HFF-Myc (cell line): Measurements from ENCODE around the gene PHTF2.

Experiments
- DNase-seq: peaks from one replicate; pipeline ENCODE4 v3.0.0-alpha.2; 2011; ENCODE audit warnings: low read depth; ENCODE audit errors: extremely low read depth
- H3K4me3 ChIP-seq: replicated peaks from 2 replicates; pipeline ENCODE4 v1.5.1; 2011; ENCODE audit warnings: low read depth, mild to moderate bottlenecking, control low read depth, low read length
- CTCF ChIP-seq: IDR thresholded peaks from 2 replicates; pipeline ENCODE4 v1.5.1; 2012; ENCODE audit warnings: mild to moderate bottlenecking, low read depth, low read length, control low read depth; ENCODE audit errors: missing control alignments

Gene PHTF2

GRCh38 chr7:77910124-77910523, 111.6 kb downstream of the PHTF2 start:
- H3K4me3 ChIP-seq = no peak overlapping the region
- no peak for TF ChIP-seq CTCF
- DNase-seq = no peak

- TF ChIP-seq CTCF = no peak
- no peak overlapping the region for H3K4me3 ChIP-seq
Measured at GRCh38 chr7:77912293-77912692, 113.7 kb downstream of the PHTF2 start.

GRCh38 chr7:77913977-77914607, 115.5 kb downstream of the PHTF2 start:
- DNase-seq = no peak
- TF ChIP-seq CTCF = no peak
- H3K4me3 ChIP-seq = no peak overlapping the region

More at GRCh38 chr7:77912293-77912692, 113.7 kb downstream of the PHTF2 start:
- no peak for DNase-seq

GRCh38 chr7:77917500-77918262, 119.1 kb downstream of the PHTF2 start:
- no peak for TF ChIP-seq CTCF
- no peak for DNase-seq
- H3K4me3 ChIP-seq = no peak overlapping the region

- no peak overlapping the region for H3K4me3 ChIP-seq
- TF ChIP-seq CTCF = no peak
- DNase-seq = no peak
Measured at GRCh38 chr7:77918676-77919075, 120.1 kb downstream of the PHTF2 start.

GRCh38 chr7:77923419-77923818, 124.8 kb downstream of the PHTF2 start:
- TF ChIP-seq CTCF = no peak
- H3K4me3 ChIP-seq = no peak overlapping the region
- no peak for DNase-seq
